GM12878 (cell line): ENCODE measurements around the gene AKR1C4.

ENCODE experiments used
- CTCF ChIP-seq, 3 experiments: IDR thresholded peaks in 2 of 3; conservative IDR thresholded peaks in 1 of 3; 2 replicates each; pipeline ENCODE4 v1.5.1; 2011; ENCODE audit warnings: low read depth in 3 of 3, low read length in 3 of 3, mild to moderate bottlenecking in 3 of 3, control low read depth in 2 of 3, moderate library complexity in 2 of 3, inconsistent platforms in 1 of 3, mixed read lengths in 1 of 3; ENCODE audit not compliant: control insufficient read depth in 2 of 3, insufficient read depth in 1 of 3; ENCODE audit errors: extremely low read depth in 1 of 3
- ETV6 ChIP-seq, 2 experiments: fragments of 450-650 bp in 1 of 2; IDR thresholded peaks in 1 of 2; conservative IDR thresholded peaks in 1 of 2; 2 replicates each; pipeline ENCODE4 v1.6.1; 2014; ENCODE audit warnings: antibody characterized with exemption in 1 of 2, borderline replicate concordance in 1 of 2, low read depth in 1 of 2, mild to moderate bottlenecking in 1 of 2, moderate library complexity in 1 of 2
- EZH2 ChIP-seq: IDR thresholded peaks from 2 replicates; pipeline ENCODE4 v1.6.1; 2012; ENCODE audit warnings: low read depth, mild to moderate bottlenecking, control low read depth, inconsistent platforms, low read length, borderline replicate concordance; ENCODE audit not compliant: control insufficient read depth
- REST ChIP-seq: IDR thresholded peaks from 2 replicates; pipeline ENCODE4 v1.6.1; 2012; ENCODE audit warnings: mild to moderate bottlenecking, low read depth, low read length
- SMC3 ChIP-seq: IDR thresholded peaks from 2 replicates; pipeline ENCODE4 v1.6.1; 2011; ENCODE audit warnings: low read length, improper control_type of control experiment, borderline replicate concordance
- TAF1 ChIP-seq: IDR thresholded peaks from 2 replicates; pipeline ENCODE4 v1.6.1; 2011; ENCODE audit warnings: mild to moderate bottlenecking, low read depth, low read length, borderline replicate concordance

- TF ChIP-seq SMC3: no peak
- no peak for TF ChIP-seq CTCF (IDR thresholded peaks at IDR 0.05 in 2 of 3, conservative IDR thresholded peaks at IDR 0.05 in 1 of 3; ENCODE audit: control insufficient read depth in 2 of 3, extremely low read depth in 1 of 3, insufficient read depth in 1 of 3, low read depth in 3 of 3, low read length in 3 of 3)
- TF ChIP-seq EZH2: no peak
- TF ChIP-seq REST: no peak
- TF ChIP-seq TAF1: no peak
- TF ChIP-seq ETV6 (conservative IDR thresholded peaks at IDR 0.05 in 1 of 2, IDR thresholded peaks at IDR 0.05 in 1 of 2; ENCODE audit: borderline replicate concordance in 1 of 2, low read depth in 1 of 2): no peak
Observed at GRCh38 chr10:5211696-5212536, 15.3 kb downstream of the AKR1C4 start.
